ENCODE measurements around the gene PLA2G7.

DNA sequence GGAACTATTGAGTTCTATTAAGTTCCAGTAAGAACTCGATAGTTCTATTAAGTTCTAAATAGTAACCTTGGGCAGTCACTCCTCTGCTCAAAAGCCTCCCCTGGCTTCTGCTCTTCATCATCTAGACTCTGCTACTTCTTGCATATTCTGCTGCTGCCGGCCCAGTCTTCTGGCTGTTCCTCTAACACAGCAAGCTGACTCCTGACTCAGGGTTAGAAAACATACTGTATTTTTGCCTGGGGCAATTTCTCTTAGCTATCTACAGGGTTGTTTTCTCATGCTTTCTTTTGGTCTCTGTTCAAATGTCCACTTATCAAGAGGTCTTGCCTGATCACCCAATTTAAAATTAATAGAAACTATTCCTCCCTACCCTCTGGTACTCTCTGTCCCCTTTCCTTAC is 67.8 kb downstream of the PLA2G7 start:
- TF ChIP-seq, protein P1, sequence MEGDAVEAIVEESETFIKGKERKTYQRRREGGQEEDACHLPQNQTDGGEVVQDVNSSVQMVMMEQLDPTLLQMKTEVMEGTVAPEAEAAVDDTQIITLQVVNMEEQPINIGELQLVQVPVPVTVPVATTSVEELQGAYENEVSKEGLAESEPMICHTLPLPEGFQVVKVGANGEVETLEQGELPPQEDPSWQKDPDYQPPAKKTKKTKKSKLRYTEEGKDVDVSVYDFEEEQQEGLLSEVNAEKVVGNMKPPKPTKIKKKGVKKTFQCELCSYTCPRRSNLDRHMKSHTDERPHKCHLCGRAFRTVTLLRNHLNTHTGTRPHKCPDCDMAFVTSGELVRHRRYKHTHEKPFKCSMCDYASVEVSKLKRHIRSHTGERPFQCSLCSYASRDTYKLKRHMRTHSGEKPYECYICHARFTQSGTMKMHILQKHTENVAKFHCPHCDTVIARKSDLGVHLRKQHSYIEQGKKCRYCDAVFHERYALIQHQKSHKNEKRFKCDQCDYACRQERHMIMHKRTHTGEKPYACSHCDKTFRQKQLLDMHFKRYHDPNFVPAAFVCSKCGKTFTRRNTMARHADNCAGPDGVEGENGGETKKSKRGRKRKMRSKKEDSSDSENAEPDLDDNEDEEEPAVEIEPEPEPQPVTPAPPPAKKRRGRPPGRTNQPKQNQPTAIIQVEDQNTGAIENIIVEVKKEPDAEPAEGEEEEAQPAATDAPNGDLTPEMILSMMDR (IDR thresholded peaks at IDR 0.05) = no peak
- TF ChIP-seq POLR2AphosphoS5 (IDR thresholded peaks at IDR 0.05) (no peak), EP300 (IDR thresholded peaks at IDR 0.05) (no peak)

All from upper lobe of left lung (tissue), 4 donors.